Skeletal muscle tissue (tissue), 4 donors: ENCODE data around the gene DLG3. TPM values are rescaled to one million over a fixed set of nuclear protein-coding genes. Genes with fewer than 3 reads are reported as not detected.
A peak's percentile ranks its signal among the peaks of the same experiment; 100 is the strongest.
"Not testable (repeated sequence)": the region's sequence is repeated elsewhere in the genome, so short reads cannot be mapped to it uniquely, and the experiment has no call there.

Experiments used
- H3K27ac ChIP-seq: one replicate; pipeline ENCODE4 v1.7.0; 2013; ENCODE audit warnings: mild to moderate bottlenecking, low read depth, low read length, inconsistent platforms
- H3K27me3 ChIP-seq, 3 donors: one replicate each; pipeline ENCODE4 v1.7.0; 2013; ENCODE audit warnings: low read length in 3 of 3; ENCODE audit not compliant: control insufficient read depth in 3 of 3, insufficient read depth in 3 of 3
- H3K36me3 ChIP-seq, 3 donors: one replicate each; pipeline ENCODE4 v1.7.0; 2013; ENCODE audit warnings: low read length in 3 of 3; ENCODE audit not compliant: control insufficient read depth in 3 of 3, insufficient read depth in 3 of 3
- H3K4me1 ChIP-seq, 3 donors: one replicate each; pipeline ENCODE4 v1.7.0; 2013; ENCODE audit warnings: low read length in 3 of 3, mild to moderate bottlenecking in 3 of 3; ENCODE audit not compliant: control insufficient read depth in 3 of 3, insufficient read depth in 3 of 3
- H3K4me3 ChIP-seq, 3 donors: one replicate each; pipeline ENCODE4 v1.7.0; 2013; ENCODE audit warnings: low read length in 3 of 3
- H3K9ac ChIP-seq, 3 donors: one replicate each; pipeline ENCODE4 v1.7.0; 2013; ENCODE audit warnings: low read length in 3 of 3, mild to moderate bottlenecking in 3 of 3, moderate library complexity in 2 of 3, low read depth in 1 of 3
- H3K9me3 ChIP-seq, 3 donors: one replicate each; pipeline ENCODE4 v1.7.0; 2013; ENCODE audit warnings: low read length in 3 of 3; ENCODE audit not compliant: control insufficient read depth in 3 of 3
- total RNA-seq: library from RNA; depleted of rRNA; stranded (reverse); fragments of >200 nt; gene quantifications from one replicate; pipeline ENCODE4 v1.2.3, GENCODE V29; 2014
- donor health status: Osteomylitis.

Gene DLG3
- 7.3 TPM for total RNA-seq

GRCh38 chrX:70444326-70444945 is at the start of gene DLG3:
TSS of gene DLG3 (plus strand) at chrX:70444835. CDS start at chrX:70445202, 367 bp downstream.
- Histone ChIP-seq H3K9me3 (peaks cover 0 to 2% (median 0%) of the 10 kb centered on the region in 3 donors), H3K4me3 (peak within 1 kb of the TSS in 1 of 3 donors; percentile 13), H3K9ac (no peak within 1 kb of the TSS), H3K36me3 (no peaks in the 10 kb centered on the region), H3K27ac (no peak within 1 kb of the TSS), H3K4me1 (no peaks in the 10 kb centered on the region), H3K27me3 (peaks cover 15 to 38% (median 15%) of the 10 kb centered on the region in 3 donors)

DNA sequence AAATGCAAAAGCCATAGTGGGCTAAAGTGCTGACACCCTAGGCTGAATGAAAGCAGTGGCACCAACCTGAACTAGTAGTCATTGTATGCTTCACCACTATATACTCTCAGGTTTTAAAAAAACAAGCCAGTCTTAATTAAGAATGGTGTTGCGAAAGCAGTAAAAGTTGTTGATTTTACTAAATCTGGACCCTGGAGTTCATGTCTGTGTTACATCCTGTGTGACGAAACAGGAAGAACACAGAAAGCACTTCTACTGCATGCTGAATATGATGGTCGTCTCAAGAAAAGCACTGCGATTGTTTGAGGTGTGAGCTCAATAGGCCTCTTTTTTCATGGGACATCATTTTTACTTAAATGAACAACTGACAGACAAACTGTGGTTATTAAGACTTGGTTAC is 45.7 kb upstream of the DLG3 start:
- no peaks in the 10 kb centered on the region for H3K4me1 ChIP-seq
- no peaks in the 10 kb centered on the region for H3K36me3 ChIP-seq
- no peaks in the 10 kb centered on the region for H3K9me3 ChIP-seq
- H3K4me3 ChIP-seq = no peak overlapping the region
- no peaks in the 10 kb centered on the region for H3K27me3 ChIP-seq
- no peak overlapping the region for H3K27ac ChIP-seq
- no peak overlapping the region for H3K9ac ChIP-seq

DNA sequence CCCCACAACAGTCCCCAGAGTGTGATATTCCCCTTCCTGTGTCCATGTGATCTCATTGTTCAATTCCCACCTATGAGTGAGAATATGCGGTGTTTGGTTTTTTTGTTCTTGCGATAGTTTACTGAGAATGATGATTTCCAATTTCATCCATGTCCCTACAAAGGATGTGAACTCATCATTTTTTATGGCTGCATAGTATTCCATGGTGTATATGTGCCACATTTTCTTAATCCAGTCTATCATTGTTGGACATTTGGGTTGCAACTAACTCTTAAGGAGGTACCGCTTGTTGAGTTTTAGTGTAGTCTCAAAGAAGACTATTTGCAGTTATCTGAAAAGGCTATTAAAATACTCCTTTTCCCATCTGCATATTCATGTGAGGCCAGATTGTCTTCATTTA is 44.5 kb upstream of the DLG3 start:
- not testable (repeated sequence) for H3K4me1 ChIP-seq, H3K9me3 ChIP-seq, H3K27me3 ChIP-seq, H3K9ac ChIP-seq, H3K36me3 ChIP-seq, H3K27ac ChIP-seq, H3K4me3 ChIP-seq

GRCh38 chrX:70402721-70403120 is 41.9 kb upstream of the DLG3 start:
- H3K4me1 ChIP-seq = no peaks in the 10 kb centered on the region
- H3K4me3 ChIP-seq = no peak overlapping the region
- H3K27me3 ChIP-seq = no peaks in the 10 kb centered on the region
- no peaks in the 10 kb centered on the region for H3K9me3 ChIP-seq
- H3K36me3 ChIP-seq = no peaks in the 10 kb centered on the region
- no peak overlapping the region for H3K27ac ChIP-seq
- H3K9ac ChIP-seq = no peak overlapping the region

DNA sequence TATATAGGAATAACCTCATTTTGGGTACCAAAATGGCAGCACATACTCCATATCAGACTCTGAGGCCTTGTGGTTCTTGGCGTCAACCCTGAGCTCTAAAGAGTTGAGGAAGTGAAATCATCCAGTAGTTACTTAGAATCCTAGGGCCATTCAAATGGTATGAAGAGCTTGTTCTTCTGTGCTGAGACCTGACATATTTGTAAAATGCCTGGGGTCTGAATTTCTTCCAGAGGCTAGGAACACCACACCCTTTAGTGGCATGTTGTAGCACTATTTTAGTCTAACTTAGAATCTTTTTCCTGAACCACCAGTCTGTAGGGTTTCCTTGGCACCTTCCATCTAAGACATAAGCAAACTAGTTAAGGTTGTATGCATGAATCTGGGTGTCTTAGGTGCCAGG is 39.6 kb upstream of the DLG3 start:
- Histone ChIP-seq H3K27me3 (no peaks in the 10 kb centered on the region), H3K36me3 (no peaks in the 10 kb centered on the region), H3K9ac (no peak overlapping the region), H3K27ac (no peak overlapping the region), H3K4me1 (no peaks in the 10 kb centered on the region), H3K9me3 (no peaks in the 10 kb centered on the region), H3K4me3 (no peak overlapping the region)

GRCh38 chrX:70410921-70411320 is 33.7 kb upstream of the DLG3 start:
- no peak overlapping the region for H3K27ac ChIP-seq
- no peak overlapping the region for H3K4me3 ChIP-seq
- no peak overlapping the region for H3K9ac ChIP-seq
- no peaks in the 10 kb centered on the region for H3K9me3 ChIP-seq
- H3K36me3 ChIP-seq = no peaks in the 10 kb centered on the region
- H3K27me3 ChIP-seq = no peaks in the 10 kb centered on the region
- H3K4me1 ChIP-seq = no peaks in the 10 kb centered on the region

GRCh38 chrX:70411475-70411874 is 33.2 kb upstream of the DLG3 start:
- Histone ChIP-seq H3K9ac (no peak overlapping the region), H3K4me1 (no peaks in the 10 kb centered on the region), H3K4me3 (no peak overlapping the region), H3K27ac (no peak overlapping the region), H3K9me3 (no peaks in the 10 kb centered on the region), H3K27me3 (no peaks in the 10 kb centered on the region), H3K36me3 (no peaks in the 10 kb centered on the region)

- no peak overlapping the region for H3K4me3 ChIP-seq
- no peak overlapping the region for H3K9ac ChIP-seq
- no peaks in the 10 kb centered on the region for H3K36me3 ChIP-seq
- H3K27me3 ChIP-seq = peaks cover 0 to 18% (median 4%) of the 10 kb centered on the region in 3 donors
- no peaks in the 10 kb centered on the region for H3K4me1 ChIP-seq
- H3K27ac ChIP-seq = no peak overlapping the region
- no peaks in the 10 kb centered on the region for H3K9me3 ChIP-seq
These were observed 23.0 kb upstream of the DLG3 start for GRCh38 chrX:70421618-70422017.

GRCh38 chrX:70422851-70423341 is 21.7 kb upstream of the DLG3 start, which contains the start of gene GDPD2:
TSS of gene GDPD2 (plus strand) at chrX:70423314. CDS start at chrX:70424985, 1,671 bp downstream.
- Histone ChIP-seq H3K9me3 (no peaks in the 10 kb centered on the region), H3K4me1 (no peaks in the 10 kb centered on the region), H3K36me3 (no peaks in the 10 kb centered on the region), H3K9ac (no peak within 1 kb of the TSS), H3K27me3 (peaks cover 0 to 22% (median 4%) of the 10 kb centered on the region in 3 donors), H3K4me3 (no peak within 1 kb of the TSS), H3K27ac (no peak within 1 kb of the TSS)

GRCh38 chrX:70423936-70424675 is 20.5 kb upstream of the DLG3 start:
- H3K4me3 ChIP-seq = no peak overlapping the region
- H3K9ac ChIP-seq = no peak overlapping the region
- H3K27ac ChIP-seq = no peak overlapping the region
- no peaks in the 10 kb centered on the region for H3K36me3 ChIP-seq
- H3K9me3 ChIP-seq = no peaks in the 10 kb centered on the region
- H3K27me3 ChIP-seq = peaks cover 0 to 27% (median 4%) of the 10 kb centered on the region in 3 donors
- H3K4me1 ChIP-seq = no peaks in the 10 kb centered on the region
